Breast epithelium (tissue), 4 donors: ENCODE results near the gene PTBP3. TPM values are rescaled to one million over a fixed set of nuclear protein-coding genes. Genes with fewer than 3 reads are reported as not detected.
A peak's percentile ranks its signal among the peaks of the same experiment; 100 is the strongest.

Experiments used
- DNase-seq, 2 donors: peaks; one replicate each; pipeline ENCODE4 v3.0.0-alpha.2; 2019; ENCODE audit warnings: low spot score in 2 of 2
- H3K27ac ChIP-seq, 2 donors: fragments of 200-600 bp; sonication (generic) in 1 of 2; one replicate each; pipeline ENCODE4 v1.5.1; 2016 to 2019; ENCODE audit warnings: mild to moderate bottlenecking in 1 of 2
- H3K27me3 ChIP-seq, 2 donors: fragments of 200-600 bp; sonication (generic) in 1 of 2; one replicate each; pipeline versions ENCODE4 v1.5.1 to v1.6.0; 2017 to 2019; ENCODE audit warnings: control low read depth in 1 of 2, mild to moderate bottlenecking in 1 of 2
- H3K36me3 ChIP-seq: fragments of 200-600 bp; one replicate; pipeline ENCODE4 v1.5.1; 2019
- H3K4me1 ChIP-seq, 2 donors: fragments of 200-600 bp; sonication (generic); one replicate each; pipeline ENCODE4 v1.5.1; 2016 to 2019; ENCODE audit warnings: control low read depth in 1 of 2
- H3K4me3 ChIP-seq, 3 donors: fragments of 200-600 bp; sonication (generic); 1 replicate in 2 of 3; 2 replicates in 1 of 3; pipeline ENCODE4 v1.5.1; 2016 to 2019; ENCODE audit warnings: mild to moderate bottlenecking in 3 of 3, moderate library complexity in 2 of 3
- H3K9me3 ChIP-seq, 2 donors: fragments of 200-600 bp; sonication (generic) in 1 of 2; one replicate each; pipeline ENCODE4 v1.5.1; 2016 to 2019; ENCODE audit warnings: control low read depth in 1 of 2
- CTCF ChIP-seq, 3 donors: fragments of 450-650 bp; IDR thresholded peaks; one replicate each; pipeline ENCODE4 v1.5.1; 2016 to 2017; ENCODE audit warnings: antibody characterized with exemption in 3 of 3, mild to moderate bottlenecking in 3 of 3, moderate library complexity in 3 of 3
- POLR2A ChIP-seq: fragments of 450-650 bp; IDR thresholded peaks from one replicate; pipeline ENCODE4 v1.6.1; 2016; ENCODE audit warnings: antibody characterized with exemption, mild to moderate bottlenecking, moderate library complexity
- POLR2AphosphoS5 ChIP-seq, 3 donors: sonication (generic); formaldehyde crosslinking; IDR thresholded peaks; one replicate each; pipeline ENCODE4 v1.6.1; 2017; ENCODE audit warnings: antibody characterized with exemption in 3 of 3
- intact Hi-C: fragments of 100-400 bp; cut with DNase I; formaldehyde crosslinking; loops from one replicate; pipeline ENCODE4 v1.15.1; 2023; ENCODE audit warnings: low total_unique reads
- total RNA-seq, 3 donors: library from RNA; depleted of rRNA; stranded (reverse); fragments of >200 nt; gene quantifications; one replicate each; pipeline ENCODE4 v1.1.0, GENCODE V29; 2016

The PTBP3 gene
- 10 to 100 TPM; 30.6 to 80.2 (median 50.5) TPM for total RNA-seq

GRCh38 chr9:112332977-112333638 is at the start of gene PTBP3:
Gene PTBP3, minus strand, starts transcription at chr9:112333619. Its CDS starts 35,754 bp downstream, at chr9:112297865.
- Histone ChIP-seq H3K4me3 (peak within 1 kb of the TSS; percentile 85 to 99 (median 99)), H3K27ac (peak within 1 kb of the TSS; percentile 98 to 99), H3K27me3 (no peaks in the 10 kb centered on the region), H3K36me3 (no peaks in the 10 kb centered on the region), H3K9me3 (no peaks in the 10 kb centered on the region), H3K4me1 (peaks cover 0 to 19% of the 10 kb centered on the region in 2 donors)
- TF ChIP-seq POLR2A, result peak; percentile 45
- peak in 1 of 3 donors; percentile 10 for TF ChIP-seq CTCF (IDR thresholded peaks at IDR 0.05)
- TF ChIP-seq POLR2AphosphoS5 (IDR thresholded peaks at IDR 0.05), result peak; percentile 50 to 79 (median 75)
- intact Hi-C loops, result no loop called here
- peak; percentile 74 to 81 for DNase-seq

- intact Hi-C loops, result no loop called here
- Histone ChIP-seq H3K27ac (no peak overlapping the region), H3K27me3 (no peaks in the 10 kb centered on the region), H3K9me3 (no peaks in the 10 kb centered on the region), H3K4me1 (peaks cover 0 to 3% of the 10 kb centered on the region in 2 donors), H3K36me3 (no peaks in the 10 kb centered on the region), H3K4me3 (no peak overlapping the region)
- no peak for TF ChIP-seq CTCF (IDR thresholded peaks at IDR 0.05)
- no peak for DNase-seq
These were observed 49.3 kb upstream of the PTBP3 start for GRCh38 chr9:112382501-112383364.

GRCh38 chr9:112382066-112382465 is 48.6 kb upstream of the PTBP3 start:
- intact Hi-C loops, result no loop called here
- H3K4me1 ChIP-seq, result peaks cover 0 to 5% of the 10 kb centered on the region in 2 donors

GRCh38 chr9:112380825-112381221 is 47.4 kb upstream of the PTBP3 start:
- H3K9me3 ChIP-seq, result no peaks in the 10 kb centered on the region
- intact Hi-C loops, result no loop called here
- peaks cover 0 to 5% of the 10 kb centered on the region in 2 donors for H3K4me1 ChIP-seq
- H3K27me3 ChIP-seq, result no peaks in the 10 kb centered on the region
- H3K4me3 ChIP-seq, result peak overlapping the region; percentile 63 to 94 (median 78)
- no peaks in the 10 kb centered on the region for H3K36me3 ChIP-seq
- H3K27ac ChIP-seq, result no peak overlapping the region
- no peak for DNase-seq
- TF ChIP-seq POLR2A, result no peak
- TF ChIP-seq POLR2AphosphoS5 (IDR thresholded peaks at IDR 0.05), result no peak
- TF ChIP-seq CTCF (IDR thresholded peaks at IDR 0.05), result no peak

More at GRCh38 chr9:112382066-112382465, 48.6 kb upstream of the PTBP3 start:
- DNase-seq, result no peak
- TF ChIP-seq POLR2A (no peak), POLR2AphosphoS5 (IDR thresholded peaks at IDR 0.05) (no peak), CTCF (IDR thresholded peaks at IDR 0.05) (no peak)
- no peak overlapping the region for H3K4me3 ChIP-seq
- H3K27ac ChIP-seq, result no peak overlapping the region
- H3K9me3 ChIP-seq, result no peaks in the 10 kb centered on the region
- no peaks in the 10 kb centered on the region for H3K36me3 ChIP-seq
- no peaks in the 10 kb centered on the region for H3K27me3 ChIP-seq
